ENCODE measurements around the gene CHTF18.

CHTF18 gene

GRCh38 chr16:799111-799947 is 10.9 kb downstream of the CHTF18 start:
- TF ChIP-seq, protein P1, sequence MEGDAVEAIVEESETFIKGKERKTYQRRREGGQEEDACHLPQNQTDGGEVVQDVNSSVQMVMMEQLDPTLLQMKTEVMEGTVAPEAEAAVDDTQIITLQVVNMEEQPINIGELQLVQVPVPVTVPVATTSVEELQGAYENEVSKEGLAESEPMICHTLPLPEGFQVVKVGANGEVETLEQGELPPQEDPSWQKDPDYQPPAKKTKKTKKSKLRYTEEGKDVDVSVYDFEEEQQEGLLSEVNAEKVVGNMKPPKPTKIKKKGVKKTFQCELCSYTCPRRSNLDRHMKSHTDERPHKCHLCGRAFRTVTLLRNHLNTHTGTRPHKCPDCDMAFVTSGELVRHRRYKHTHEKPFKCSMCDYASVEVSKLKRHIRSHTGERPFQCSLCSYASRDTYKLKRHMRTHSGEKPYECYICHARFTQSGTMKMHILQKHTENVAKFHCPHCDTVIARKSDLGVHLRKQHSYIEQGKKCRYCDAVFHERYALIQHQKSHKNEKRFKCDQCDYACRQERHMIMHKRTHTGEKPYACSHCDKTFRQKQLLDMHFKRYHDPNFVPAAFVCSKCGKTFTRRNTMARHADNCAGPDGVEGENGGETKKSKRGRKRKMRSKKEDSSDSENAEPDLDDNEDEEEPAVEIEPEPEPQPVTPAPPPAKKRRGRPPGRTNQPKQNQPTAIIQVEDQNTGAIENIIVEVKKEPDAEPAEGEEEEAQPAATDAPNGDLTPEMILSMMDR (IDR thresholded peaks at IDR 0.05): no peak

DNA sequence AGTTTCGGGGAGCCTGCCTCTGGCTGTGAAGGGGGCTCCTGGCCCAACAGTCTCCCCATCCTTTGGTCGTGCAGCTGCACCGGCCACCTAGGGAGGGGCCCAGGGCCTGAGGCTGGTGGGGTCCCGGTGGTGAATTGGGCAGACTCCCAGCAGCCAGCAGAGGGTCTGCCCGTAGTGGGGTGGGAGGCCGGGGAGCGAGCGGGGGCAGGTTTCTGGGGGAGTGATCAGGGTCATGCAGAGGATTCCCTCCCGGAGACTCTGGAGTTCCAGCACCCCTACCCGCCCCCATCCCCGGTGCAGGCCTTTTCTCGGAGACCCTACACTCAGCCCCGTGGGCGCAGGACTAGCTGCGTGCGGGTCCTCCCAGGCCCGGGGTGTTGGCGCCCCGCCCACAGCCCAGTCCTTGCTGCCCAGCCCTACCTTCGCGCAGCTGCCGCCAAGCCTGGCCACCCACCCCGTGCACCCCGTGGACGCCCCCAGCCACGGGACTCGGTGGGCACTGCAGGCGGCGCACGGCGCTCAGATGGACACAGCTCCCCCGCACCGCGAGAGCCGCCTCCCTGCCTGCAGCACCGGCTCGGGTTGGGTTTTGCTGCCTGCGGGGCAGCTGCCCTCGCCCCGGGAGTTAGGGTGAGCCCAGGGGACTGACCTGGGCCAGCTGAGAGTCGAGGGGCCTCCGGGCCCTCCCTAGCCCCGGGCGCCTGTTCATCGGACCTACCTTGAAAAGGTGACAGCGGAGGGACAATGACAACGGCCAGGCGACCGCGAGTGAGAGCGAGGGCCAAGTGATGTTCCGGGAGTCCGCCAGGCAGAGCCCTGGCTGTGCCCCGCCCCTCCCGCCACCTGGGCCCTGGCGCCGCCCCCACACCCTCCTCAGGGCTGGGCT is 11.8 kb downstream of the CHTF18 start, which contains the start of gene GNG13:
TSS of gene GNG13 (minus strand) at position 787 of the 886 bp plus-strand sequence. CDS start 1,657 bp downstream, outside the sequence.
- TF ChIP-seq, protein P1 (IDR thresholded peaks at IDR 0.05): no peak

GRCh38 chr16:800834-801511 is 12.6 kb downstream of the CHTF18 start:
- TF ChIP-seq, protein P1 (IDR thresholded peaks at IDR 0.05): no peak

DNA sequence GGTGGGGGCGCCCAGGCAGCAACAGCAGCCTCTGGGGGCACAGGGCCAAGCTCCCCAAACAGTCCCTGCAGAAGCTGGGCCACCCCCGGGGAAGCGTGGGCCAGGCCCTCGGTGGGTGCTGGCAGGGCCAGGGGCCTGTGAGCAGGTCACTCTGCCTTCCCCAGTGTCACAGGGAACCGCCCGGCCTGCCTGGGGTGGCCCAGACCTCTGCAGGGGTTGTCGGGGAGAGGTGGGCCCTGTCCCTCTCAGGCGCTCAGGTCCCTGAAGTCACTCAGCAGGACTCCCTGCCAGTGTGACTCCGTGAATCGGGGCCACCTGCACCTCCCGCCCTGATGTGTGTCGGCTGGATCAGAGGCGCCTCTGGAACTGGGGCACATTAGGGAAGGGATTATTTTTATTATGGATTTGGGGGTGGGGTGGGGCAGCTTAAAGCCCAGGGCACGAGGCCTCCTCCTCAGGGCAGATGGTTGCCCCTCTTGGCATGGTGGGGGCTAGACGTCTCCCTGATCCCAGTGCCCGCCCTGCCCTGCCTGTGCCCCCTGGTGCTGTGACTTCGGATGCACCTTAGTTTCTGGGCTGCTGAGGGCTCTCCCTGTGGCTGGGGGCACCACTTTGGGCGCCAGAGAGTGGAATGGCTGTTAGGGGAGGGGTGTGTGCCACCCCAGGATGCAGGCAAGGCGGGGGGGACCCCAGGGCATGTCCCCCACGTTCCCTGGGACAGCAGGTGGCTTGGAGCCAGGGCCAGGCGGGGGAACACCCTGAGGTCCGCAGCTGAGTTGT is 13.4 kb downstream of the CHTF18 start:
- TF ChIP-seq, protein P1 (IDR thresholded peaks at IDR 0.05): no peak

- TF ChIP-seq, protein P1 (IDR thresholded peaks at IDR 0.05): no peak
These were observed 14.0 kb downstream of the CHTF18 start for GRCh38 chr16:802461-802860.

DNA sequence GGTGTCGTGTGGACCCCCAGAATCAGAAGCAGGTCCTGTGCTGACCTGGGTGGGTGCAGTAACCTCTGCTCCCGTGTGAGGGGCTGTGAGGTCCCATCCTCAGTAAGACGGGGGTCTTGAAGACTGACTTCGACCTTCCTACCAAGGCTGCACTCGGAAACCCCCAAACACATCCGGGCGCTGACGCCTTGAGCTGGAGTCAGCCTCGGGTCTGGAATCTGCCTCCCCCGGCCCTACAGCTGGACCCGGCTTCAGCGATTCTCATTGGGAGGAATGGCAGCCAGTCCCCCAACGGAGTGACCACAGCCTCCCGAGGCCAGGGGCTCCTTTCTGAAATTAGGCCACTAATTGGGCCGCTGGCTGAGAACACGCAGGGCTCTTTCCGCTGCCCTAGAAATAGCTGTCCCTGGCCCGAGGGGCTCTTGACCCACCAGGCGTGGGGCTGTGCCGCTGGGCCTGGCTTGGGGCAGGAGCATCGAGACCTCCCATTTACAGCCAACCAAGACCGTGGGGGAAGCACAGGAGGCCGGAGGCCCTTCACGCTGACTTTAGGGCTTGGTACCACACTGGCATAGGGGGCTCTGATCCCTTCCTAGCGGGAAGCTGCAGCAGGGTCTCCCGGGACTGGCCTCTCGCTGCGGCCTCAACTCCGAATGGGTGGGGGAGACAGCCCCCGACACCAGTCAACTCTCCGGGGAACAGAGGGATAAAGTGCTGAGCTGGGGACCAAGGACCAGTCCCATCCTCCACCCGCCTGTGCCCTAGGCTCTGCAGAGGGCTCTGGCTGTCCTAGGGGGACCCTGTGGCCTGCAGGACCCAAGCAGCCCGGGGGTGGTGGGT is 14.7 kb downstream of the CHTF18 start:
- TF ChIP-seq, protein P1 (IDR thresholded peaks at IDR 0.05): no peak

All from LNCAP (cell line).